KG1 (cell line): ENCODE measurements around the gene KRTAP5-8.
"Not testable (repeated sequence)": the region's sequence is repeated elsewhere in the genome, so short reads cannot be mapped to it uniquely, and the experiment has no call there.

ENCODE experiments used
- DNase-seq: peaks from one replicate; lab custom pipeline; 2025; lab: John Stamatoyannopoulos, UW

Gene KRTAP5-8

GRCh38 chr11:71575723-71576424, 38.0 kb downstream of the KRTAP5-8 start:
- no peak for DNase-seq

DNA sequence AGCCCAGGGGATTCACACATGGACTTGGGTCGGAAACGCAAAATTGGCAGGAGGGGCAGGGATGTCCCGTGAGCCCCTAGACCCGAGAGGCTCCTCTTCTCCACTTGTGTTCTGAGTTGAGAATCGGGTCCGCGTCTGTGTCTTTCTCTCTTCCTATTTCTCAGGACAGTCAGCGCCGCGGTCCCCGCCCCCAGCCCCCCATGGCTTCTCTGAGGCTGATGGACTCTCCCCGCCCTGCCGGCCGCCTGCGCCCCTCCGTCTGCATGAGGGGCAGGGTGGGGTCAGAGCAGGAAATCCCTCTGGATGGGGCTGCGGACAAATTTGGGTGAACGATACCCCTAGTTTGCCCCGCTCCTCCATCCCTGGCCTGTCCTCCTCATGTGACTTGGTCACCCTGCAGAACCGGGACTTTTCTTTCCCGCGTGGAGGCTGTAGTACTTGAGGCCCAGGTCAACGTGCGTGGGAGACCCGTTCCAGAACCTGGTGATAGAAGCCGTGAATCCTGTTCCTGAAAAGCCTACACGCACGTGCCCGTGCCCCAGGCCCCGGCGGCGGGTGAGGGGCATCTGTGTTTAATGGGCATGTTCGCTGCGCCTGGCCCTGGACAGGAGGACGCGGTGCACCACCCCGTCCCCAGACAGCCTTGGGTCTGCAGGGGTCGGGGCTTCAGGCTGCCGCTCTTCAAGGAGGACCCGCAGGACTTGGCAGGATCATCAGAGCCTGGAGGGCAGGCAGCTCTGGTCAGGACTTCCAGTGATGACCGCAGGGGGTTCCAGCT, 39.1 kb downstream of the KRTAP5-8 start:
- DNase-seq = not testable (repeated sequence)

DNA sequence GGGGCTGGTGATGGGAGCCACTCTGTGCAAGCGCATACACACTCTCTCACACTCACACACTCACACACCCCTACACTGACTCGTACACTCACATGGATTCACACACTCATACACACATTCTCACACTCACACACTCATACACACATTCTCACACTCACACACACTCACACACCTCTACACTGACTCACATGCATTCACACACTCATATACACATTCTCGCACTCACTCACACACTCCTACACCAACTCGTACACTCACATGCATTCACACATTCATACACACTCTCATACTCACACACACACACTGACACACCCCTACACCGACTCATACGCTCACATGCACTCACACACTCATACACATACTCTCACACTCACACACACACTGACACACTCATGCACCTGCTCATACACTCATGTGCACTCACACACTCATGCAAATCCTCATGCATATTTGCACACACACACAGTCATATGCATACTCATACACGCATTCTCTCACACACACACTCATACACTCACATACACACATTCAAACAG, 39.7 kb downstream of the KRTAP5-8 start:
- no peak for DNase-seq

DNA sequence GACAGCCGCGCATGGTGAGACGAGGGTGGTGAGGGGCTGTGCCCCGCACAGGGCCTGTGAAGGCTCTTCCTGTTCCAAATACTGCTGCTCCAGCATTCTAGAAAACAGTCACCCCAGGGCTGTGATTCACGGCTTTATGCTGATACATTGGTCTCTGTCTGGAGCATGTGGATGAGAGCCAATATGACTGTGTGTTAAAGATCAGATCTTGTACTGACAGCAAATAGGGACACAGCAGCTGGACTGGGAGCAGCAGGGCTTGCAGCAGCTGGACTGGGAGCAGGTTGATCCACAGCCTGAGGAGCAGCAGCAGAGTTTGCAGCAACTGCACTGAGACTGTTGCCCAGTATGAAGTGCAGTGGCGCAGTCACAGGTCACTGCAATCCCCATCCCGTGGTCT, 41.7 kb downstream of the KRTAP5-8 start:
- DNase-seq = not testable (repeated sequence)

DNA sequence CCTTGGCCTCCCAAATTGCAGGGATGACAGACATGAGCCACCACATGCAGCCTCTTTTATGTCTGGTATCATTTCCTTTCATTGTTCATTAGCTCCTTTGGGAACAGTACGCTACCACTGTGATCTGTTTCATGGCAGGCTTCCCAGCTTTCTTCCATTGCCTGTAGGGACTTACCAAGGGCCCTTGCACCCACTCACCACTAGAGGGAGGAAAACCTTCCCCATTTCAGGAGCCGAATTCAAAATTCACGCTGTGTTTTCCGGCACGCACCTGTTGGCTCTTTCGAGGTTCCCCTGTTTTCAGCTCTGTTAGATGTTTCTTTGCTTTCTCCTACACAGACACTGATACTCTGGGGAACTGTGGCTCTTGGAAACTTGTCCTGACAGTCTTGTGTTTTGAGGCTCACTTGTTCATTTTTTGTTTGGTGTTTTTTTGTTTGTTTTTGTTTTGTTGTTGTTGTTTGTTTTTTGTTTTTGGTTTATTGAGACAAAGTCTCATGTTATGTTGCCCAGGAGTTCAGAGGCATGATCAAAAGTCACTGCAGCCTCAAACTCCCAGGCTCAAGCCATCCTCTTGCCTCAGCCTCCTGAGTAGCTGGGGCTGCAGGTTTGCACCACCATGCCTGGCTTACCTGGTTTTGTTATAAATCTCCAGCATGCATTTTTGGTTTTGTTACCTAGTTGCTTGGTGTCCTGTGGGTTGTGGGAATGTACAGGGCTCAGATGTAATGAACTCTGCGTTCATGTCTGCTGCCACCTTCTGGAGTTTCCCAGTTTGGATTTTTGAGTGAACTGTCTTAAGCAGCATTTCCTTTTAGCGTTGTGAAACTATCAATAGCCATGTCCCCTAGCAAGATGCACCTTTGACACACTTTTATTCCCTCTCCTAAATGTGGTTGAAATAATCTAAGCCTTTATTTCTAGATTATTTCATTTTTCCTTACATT, 42.5 kb downstream of the KRTAP5-8 start:
- no peak for DNase-seq

GRCh38 chr11:71581826-71582225, 44.0 kb downstream of the KRTAP5-8 start:
- no peak for DNase-seq

GRCh38 chr11:71582309-71582895, 44.6 kb downstream of the KRTAP5-8 start, which contains the start of gene KRTAP5-11:
TSS of gene KRTAP5-11 (minus strand) at chr11:71582875. CDS start at chr11:71582837, 38 bp downstream.
- DNase-seq = no peak

- DNase-seq = not testable (repeated sequence)
Measured at GRCh38 chr11:71582969-71583368, 45.1 kb downstream of the KRTAP5-8 start.

DNA sequence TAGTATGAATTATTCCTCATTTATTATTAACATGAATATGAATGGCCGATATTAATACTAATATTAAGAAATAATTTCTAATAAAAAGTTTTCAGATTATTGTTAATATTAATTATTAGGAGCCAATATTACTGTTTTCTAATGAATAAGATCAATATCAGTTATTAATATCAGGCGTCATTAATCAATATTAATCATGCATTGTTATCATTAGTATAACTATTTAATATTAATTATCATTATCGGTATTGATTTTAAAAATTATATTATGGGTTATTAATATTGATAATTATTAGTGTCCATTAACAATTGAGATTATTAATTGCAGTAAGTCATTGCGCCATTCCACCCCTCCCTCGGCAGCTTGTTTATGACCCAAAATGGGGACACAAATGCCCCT, 47.8 kb downstream of the KRTAP5-8 start:
- not testable (repeated sequence) for DNase-seq

- DNase-seq = not testable (repeated sequence)
Measured at GRCh38 chr11:71588314-71588713, 50.5 kb downstream of the KRTAP5-8 start.
